Activated CD8-positive, alpha-beta memory T cell treated with anti-CD3 and anti-CD28 coated beads, Interleukin-2, amount 50 U/mL, for 24 hours (primary cell): ENCODE results near the gene CDK10.

Experiments used
- DNase-seq: peaks from one replicate; pipeline ENCODE4 v3.0.0-alpha.2; 2020; ENCODE audit errors: extremely low read depth

CDK10 gene

GRCh38 chr16:89711601-89712273, 25.2 kb downstream of the CDK10 start:
- DNase-seq = no peak

DNA sequence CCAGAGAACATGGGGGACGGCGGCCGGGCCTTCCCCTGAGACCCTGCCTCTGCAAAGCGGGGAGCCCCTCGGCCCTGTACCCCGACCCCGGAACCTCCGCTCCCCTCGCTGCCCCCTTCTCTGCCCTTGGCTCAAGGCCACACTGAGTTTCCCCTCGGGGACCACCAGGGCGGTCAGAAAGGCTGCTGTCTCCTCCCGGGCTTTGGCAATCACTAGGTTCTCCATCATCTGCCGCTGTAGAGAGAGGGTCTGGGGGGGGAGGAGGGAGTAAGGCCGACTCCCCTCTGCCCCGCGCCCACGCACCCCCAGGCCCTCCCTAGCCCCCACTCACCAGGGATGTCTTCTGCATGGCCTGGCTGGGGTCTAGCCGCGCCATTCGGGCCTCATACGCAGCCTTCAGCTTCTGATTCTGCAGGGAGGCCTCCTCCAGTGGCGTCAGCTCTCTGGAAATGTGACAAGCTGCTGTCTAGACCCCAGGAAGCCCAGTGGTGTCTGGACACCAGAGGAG, 25.8 kb downstream of the CDK10 start:
- no peak for DNase-seq

- no peak for DNase-seq
These were observed 30.0 kb downstream of the CDK10 start for GRCh38 chr16:89716493-89716892.

GRCh38 chr16:89716916-89717687, 30.6 kb downstream of the CDK10 start:
- DNase-seq = no peak

- DNase-seq = no peak
These were observed 31.4 kb downstream of the CDK10 start for GRCh38 chr16:89717688-89718505.

GRCh38 chr16:89720551-89720812, 34.0 kb downstream of the CDK10 start:
- no peak for DNase-seq

DNA sequence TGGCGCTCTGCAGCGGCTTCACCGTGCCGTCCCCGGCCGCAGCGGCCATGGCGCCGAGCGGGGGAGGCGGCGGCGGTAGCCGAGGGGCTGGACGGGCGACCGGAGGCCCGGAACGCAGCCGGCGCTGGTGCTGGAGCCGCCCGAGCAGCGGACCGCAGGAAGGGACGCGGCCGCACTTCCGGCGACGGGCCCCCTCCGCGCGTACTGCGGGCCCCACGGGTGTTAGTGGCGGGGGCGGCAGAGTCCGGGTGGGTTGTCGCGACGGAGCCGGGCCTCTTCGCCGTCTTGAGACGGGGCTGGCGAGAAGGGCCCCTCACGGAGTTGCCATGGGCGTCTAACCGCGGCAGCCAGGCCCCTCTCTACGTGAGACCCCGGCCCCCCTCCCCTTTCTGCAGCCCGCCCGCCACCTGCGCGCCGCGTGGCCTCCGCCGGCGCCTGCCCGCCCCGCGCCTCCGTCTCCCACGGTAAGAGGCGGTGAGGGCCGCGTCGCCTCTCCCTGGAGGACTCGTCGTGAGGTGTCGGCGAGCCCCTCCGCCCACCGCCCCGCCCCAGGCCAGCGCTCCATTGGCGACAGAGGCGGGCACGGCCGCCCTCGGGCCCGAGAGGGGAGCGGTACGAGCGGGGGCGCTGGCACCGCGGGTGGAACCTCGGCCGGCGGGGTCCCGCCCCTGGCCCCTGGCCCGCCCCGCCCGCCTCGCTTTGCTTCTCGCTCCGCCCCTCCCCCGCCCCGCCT, 34.5 kb downstream of the CDK10 start, which contains the start of the genes VPS9D1 and ZNF276:
Gene VPS9D1, minus strand, starts transcription at position 86 of the 733 bp plus-strand sequence. Its CDS starts 37 bp downstream, at position 49.
Gene ZNF276, plus strand, starts transcription at position 725 of the 733 bp plus-strand sequence. CDS start 104 bp downstream, outside the sequence.
- DNase-seq = peak; percentile 37

GRCh38 chr16:89721546-89722391, 35.3 kb downstream of the CDK10 start:
- DNase-seq = peak; percentile 49

- DNase-seq = no peak
These were observed 36.1 kb downstream of the CDK10 start for GRCh38 chr16:89722392-89723278.

DNA sequence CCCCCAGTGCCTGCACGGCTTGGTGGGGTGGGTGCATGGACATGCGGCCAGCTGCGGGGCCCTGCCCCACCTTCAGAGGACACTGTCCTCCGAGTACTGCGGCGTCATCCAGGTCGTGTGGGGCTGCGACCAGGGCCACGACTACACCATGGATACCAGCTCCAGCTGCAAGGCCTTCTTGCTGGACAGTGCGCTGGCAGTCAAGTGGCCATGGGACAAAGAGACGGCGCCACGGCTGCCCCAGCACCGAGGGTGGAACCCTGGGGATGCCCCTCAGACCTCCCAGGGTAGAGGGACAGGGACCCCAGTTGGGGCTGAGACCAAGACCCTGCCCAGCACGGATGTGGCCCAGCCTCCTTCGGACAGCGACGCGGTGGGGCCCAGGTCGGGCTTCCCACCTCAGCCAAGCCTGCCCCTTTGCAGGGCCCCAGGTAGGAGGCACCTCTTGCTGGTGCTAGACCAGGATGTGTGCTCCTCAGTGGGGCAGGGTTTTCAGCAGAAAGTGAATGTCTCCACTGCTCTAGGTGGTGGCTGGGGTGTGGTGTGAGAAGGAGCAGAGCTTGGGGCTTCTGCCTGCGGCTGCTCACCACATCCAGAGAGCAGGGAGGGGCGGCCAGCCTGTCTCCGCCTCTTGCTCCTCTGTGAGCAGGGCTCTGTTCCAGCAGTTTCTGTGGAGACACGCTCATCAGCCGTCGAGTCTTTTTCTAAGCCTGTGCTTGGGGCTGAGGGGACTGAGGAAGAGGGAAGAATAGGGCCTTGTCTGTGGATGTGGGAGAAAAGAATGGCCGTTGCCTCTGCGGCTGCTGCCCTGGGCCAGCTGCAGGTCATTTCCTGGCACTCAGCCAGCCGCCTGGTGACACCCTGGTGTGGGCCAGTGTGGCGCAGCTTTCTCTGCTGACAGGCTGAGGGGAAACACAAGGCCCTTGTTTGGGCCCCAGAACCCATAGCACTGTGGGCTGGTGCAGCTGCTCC, 37.1 kb downstream of the CDK10 start:
- DNase-seq = peak; percentile 54

DNA sequence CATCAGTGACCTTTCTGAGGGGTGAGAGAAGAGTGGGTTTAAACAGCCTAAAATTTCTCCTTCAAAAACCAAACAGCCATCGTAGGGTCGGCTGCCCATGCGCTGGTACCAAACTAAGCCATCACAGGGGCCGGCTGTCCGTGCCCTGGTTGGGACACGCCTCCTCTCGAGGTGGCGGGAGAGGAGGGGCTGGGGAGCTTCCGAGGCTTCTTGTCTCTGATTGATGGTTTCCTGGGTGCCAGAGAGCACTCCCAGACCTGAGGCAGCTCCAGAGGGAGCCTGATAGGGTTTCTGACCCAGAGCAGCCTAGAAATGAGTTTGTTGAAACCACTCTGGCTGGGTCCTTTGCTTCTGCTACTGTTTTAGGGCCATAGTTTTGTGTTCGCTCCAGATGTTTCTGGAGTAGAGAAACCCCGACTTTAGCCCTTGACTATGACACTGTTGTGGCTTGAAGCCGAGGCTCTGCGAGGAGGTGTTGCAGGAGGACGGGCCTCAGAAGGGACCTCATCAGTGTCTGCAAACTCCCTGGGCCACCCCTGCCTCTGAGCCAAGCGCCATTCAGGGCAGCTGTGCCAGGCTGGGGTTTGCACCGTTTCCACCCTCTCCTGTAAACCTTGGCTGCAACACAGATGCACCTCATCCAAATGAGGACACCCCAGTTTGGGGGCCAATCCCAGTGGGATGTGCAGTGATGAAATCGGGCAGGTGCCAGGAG, 41.1 kb downstream of the CDK10 start:
- no peak for DNase-seq

GRCh38 chr16:89729293-89729692, 42.8 kb downstream of the CDK10 start:
- no peak for DNase-seq

- no peak for DNase-seq
These were observed 43.5 kb downstream of the CDK10 start for GRCh38 chr16:89729863-89730593.

DNA sequence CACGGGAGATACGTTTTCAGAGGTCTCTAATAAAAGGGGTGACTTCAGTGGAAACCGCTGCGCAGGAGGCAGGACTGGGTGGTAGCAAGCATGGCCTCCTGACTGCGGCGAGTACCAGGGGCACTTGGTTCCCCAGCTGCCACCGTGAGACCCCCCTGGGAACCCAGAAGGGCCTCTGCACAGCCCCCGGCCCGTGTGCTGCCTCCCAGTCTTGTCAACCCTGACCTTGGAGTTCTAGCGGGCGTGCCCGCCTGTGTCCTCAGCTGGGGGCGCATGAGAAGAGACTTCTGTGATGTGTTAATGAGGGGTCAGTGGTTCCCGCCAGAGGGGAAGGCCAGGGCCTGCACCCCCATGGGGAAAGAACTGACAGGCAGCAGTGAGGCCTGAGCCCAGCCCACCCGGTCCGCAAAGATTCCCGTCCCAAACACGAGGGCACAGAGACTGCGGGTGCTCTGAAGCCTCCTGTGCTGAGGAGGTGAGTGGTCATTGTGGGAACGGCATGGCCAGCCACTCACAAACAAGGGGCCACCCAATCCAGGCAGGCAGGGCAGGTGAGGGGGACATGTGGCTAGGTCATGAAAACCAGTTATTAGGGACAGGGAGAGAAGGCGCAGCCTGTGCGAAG, 44.2 kb downstream of the CDK10 start:
- DNase-seq = no peak

DNA sequence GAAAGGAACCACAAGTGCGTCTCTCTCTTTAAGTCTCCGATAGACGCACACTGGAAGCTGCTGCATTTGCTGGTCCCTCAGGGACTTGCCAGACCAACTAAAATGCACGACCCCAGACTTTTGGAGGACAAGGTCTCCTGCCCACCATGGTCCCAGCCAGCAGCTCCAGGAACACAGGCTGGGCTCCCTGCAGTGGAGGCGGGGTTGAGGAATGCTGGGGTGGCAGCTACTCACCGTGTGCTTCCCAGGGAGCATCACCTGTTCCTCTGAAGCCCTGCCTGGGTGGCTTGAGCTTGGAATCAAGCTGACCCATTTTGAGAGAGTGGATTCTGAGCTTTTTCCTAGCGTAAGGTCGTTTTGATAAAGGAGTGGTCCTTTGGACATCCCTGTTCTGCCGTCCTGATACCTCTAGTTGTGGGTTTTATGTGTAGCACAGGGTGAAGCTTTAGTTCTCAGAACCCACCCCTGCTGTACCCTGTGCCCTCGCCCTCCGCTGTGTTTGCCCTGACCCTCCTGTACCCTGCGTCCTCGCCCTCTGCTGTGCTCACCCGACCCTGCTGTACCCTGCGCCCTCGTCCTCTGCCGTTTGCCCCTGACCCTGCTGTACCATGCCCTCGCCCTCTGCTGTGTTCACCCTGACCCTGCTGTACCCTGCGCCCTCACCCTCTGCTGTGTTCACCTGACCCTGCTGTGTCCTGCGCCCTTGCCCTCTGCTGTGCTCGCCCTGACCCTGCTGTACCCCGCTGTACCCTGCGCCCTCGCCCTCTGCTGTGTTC, 45.8 kb downstream of the CDK10 start:
- DNase-seq = no peak

GRCh38 chr16:89732918-89733242, 46.4 kb downstream of the CDK10 start:
- DNase-seq = no peak
